SK-N-SH (cell line): ENCODE data around the gene NREP. TPM values are rescaled to one million over a fixed set of nuclear protein-coding genes. Genes with fewer than 3 reads are reported as not detected.

Source experiments
- CTCF ChIA-PET: fragments of 300-600, 350-600 bp; formaldehyde crosslinking; extraction: SDS; loops from one replicate; lab custom pipeline; 2021; lab: Yijun Ruan, JAX
- POLR2A ChIA-PET: fragments of 350-600 bp; sonication (Branson Sonifier 250); formaldehyde crosslinking; extraction: SDS; loops from one replicate; lab custom pipeline; 2020; ENCODE audit warnings: antibody characterized with exemption, inconsistent platforms; lab: Yijun Ruan, JAX
- DNase-seq: peaks from one replicate; pipeline ENCODE4 v3.0.0; 2012
- H2AFZ ChIP-seq: fragments of 200-600 bp; sonication (generic); 2 replicates; pipeline ENCODE4 v1.8.1; 2016; ENCODE audit warnings: antibody characterized with exemption, mild to moderate bottlenecking, low read depth
- H3F3A ChIP-seq: fragments of 200-600 bp; sonication (generic); replicated peaks from 2 replicates; pipeline ENCODE3; 2016; ENCODE audit warnings: antibody characterized with exemption, mild to moderate bottlenecking; ENCODE audit not compliant: insufficient read depth
- H3K27ac ChIP-seq, 2 experiments: fragments of 200-500 bp in 1 of 2; fragments of 200-600 bp in 1 of 2; sonication (Bioruptor generic) in 1 of 2; sonication (generic), shearing (Covaris generic) in 1 of 2; 2 replicates each; pipeline versions ENCODE4 v1.5.1 to v1.6.1; 2014 to 2016; ENCODE audit warnings: low read depth in 2 of 2, inconsistent platforms in 1 of 2, low read length in 1 of 2, mild to moderate bottlenecking in 1 of 2, mixed read lengths in 1 of 2
- H3K27me3 ChIP-seq: fragments of 200-600 bp; sonication (generic), shearing (Covaris generic); 2 replicates; pipeline ENCODE4 v1.6.1; 2016; ENCODE audit warnings: mixed run types; ENCODE audit not compliant: insufficient read depth
- H3K36me3 ChIP-seq, 2 experiments: fragments of 200-500 bp in 1 of 2; fragments of 200-600 bp in 1 of 2; sonication (Bioruptor generic) in 1 of 2; sonication (generic) in 1 of 2; replicated peaks in 1 of 2; 2 replicates each; pipeline versions ENCODE3 to v1.5.1; 2014 to 2016; ENCODE audit warnings: low read length in 1 of 2, mild to moderate bottlenecking in 1 of 2; ENCODE audit not compliant: insufficient read depth in 2 of 2, control insufficient read depth in 1 of 2
- H3K4me1 ChIP-seq, 2 experiments: fragments of 200-500 bp in 1 of 2; fragments of 200-600 bp in 1 of 2; sonication (Bioruptor generic) in 1 of 2; sonication (generic), shearing (Covaris generic) in 1 of 2; 2 replicates each; pipeline versions ENCODE4 v1.5.1 to v1.6.1; 2014 to 2016; ENCODE audit warnings: low read depth in 1 of 2, low read length in 1 of 2, mixed run types in 1 of 2; ENCODE audit not compliant: insufficient read depth in 2 of 2, control insufficient read depth in 1 of 2
- H3K4me2 ChIP-seq: fragments of 200-600 bp; sonication (generic), shearing (Covaris generic); 2 replicates; pipeline ENCODE4 v1.6.1; 2017; ENCODE audit warnings: mixed run types
- H3K4me3 ChIP-seq, 2 experiments: fragments of 200-500 bp in 1 of 2; fragments of 200-600 bp in 1 of 2; sonication (Bioruptor generic) in 1 of 2; sonication (generic), shearing (Covaris generic) in 1 of 2; 2 replicates each; pipeline versions ENCODE4 v1.5.1 to v1.8.1; 2014 to 2016; ENCODE audit warnings: low read depth in 2 of 2, inconsistent platforms in 1 of 2, low read length in 1 of 2, mild to moderate bottlenecking in 1 of 2, mixed read lengths in 1 of 2, moderate library complexity in 1 of 2
- H3K79me2 ChIP-seq: fragments of 200-600 bp; sonication (generic); 2 replicates; pipeline ENCODE4 v1.8.1; 2017; ENCODE audit warnings: mild to moderate bottlenecking; ENCODE audit not compliant: insufficient read depth
- H3K9ac ChIP-seq: fragments of 200-600 bp; sonication (generic); 2 replicates; pipeline ENCODE4 v1.6.1; 2017; ENCODE audit warnings: mixed run types
- H3K9me2 ChIP-seq: fragments of 200-600 bp; sonication (generic); 2 replicates; pipeline ENCODE4 v1.6.1; 2017; ENCODE audit warnings: mixed run types
- H3K9me3 ChIP-seq: fragments of 200-600 bp; sonication (generic); 2 replicates; pipeline ENCODE4 v1.6.1; 2017; ENCODE audit warnings: mixed run types, mild to moderate bottlenecking, moderate library complexity
- H4K20me1 ChIP-seq: fragments of 200-600 bp; sonication (generic); 2 replicates; pipeline ENCODE4 v1.6.1; 2017; ENCODE audit warnings: mild to moderate bottlenecking, mixed run types; ENCODE audit not compliant: insufficient read depth
- CHD2 ChIP-seq: fragments of 150-350 bp; IDR thresholded peaks from 2 replicates; pipeline ENCODE4 v1.6.1; 2018; ENCODE audit warnings: low read length; ENCODE audit not compliant: partially characterized antibody
- ELF1 ChIP-seq: IDR thresholded peaks from 2 replicates; pipeline ENCODE4 v1.4.0; 2012
- FOXJ3 ChIP-seq: sonication (generic); formaldehyde crosslinking; IDR thresholded peaks from 2 replicates; pipeline ENCODE4 v1.5.1; 2020; ENCODE audit warnings: mild to moderate bottlenecking, missing genetic modification reagents
- FOXM1 ChIP-seq: IDR thresholded peaks from 2 replicates; pipeline ENCODE4 v1.4.0; 2012; ENCODE audit warnings: low read depth, mild to moderate bottlenecking
- GABPA ChIP-seq: IDR thresholded peaks from 2 replicates; pipeline ENCODE4 v1.4.0; 2012; ENCODE audit warnings: low read depth, mild to moderate bottlenecking
- GATA2 ChIP-seq: sonication (generic); formaldehyde crosslinking; IDR thresholded peaks from 2 replicates; pipeline ENCODE4 v1.5.0; 2020; ENCODE audit warnings: mild to moderate bottlenecking, missing genetic modification reagents
- JUND ChIP-seq: IDR thresholded peaks from 2 replicates; pipeline ENCODE4 v1.4.0; 2012
- MEF2A ChIP-seq: IDR thresholded peaks from 2 replicates; pipeline ENCODE4 v1.4.0; 2012; ENCODE audit warnings: low read depth, borderline replicate concordance
- MXI1 ChIP-seq: IDR thresholded peaks from 2 replicates; pipeline ENCODE4 v1.6.1; 2012; ENCODE audit warnings: mild to moderate bottlenecking, low read depth, low read length, improper control_type of control experiment
- NRF1 ChIP-seq: IDR thresholded peaks from 2 replicates; pipeline ENCODE4 v1.6.1; 2012; ENCODE audit warnings: low read depth, mild to moderate bottlenecking, low read length
- RCOR1 ChIP-seq: fragments of 150-350 bp; IDR thresholded peaks from 2 replicates; pipeline ENCODE4 v1.6.1; 2017; ENCODE audit warnings: antibody characterized with exemption, low read length
- RFX5 ChIP-seq: IDR thresholded peaks from 2 replicates; pipeline ENCODE4 v1.6.1; 2012; ENCODE audit warnings: mild to moderate bottlenecking, improper control_type of control experiment, low read length
- RXRA ChIP-seq: IDR thresholded peaks from 2 replicates; pipeline ENCODE4 v1.4.0; 2012; ENCODE audit warnings: low read depth, mild to moderate bottlenecking, borderline replicate concordance
- SMC3 ChIP-seq: IDR thresholded peaks from 2 replicates; pipeline ENCODE4 v1.6.1; 2012; ENCODE audit warnings: low read depth, low read length, improper control_type of control experiment
- TAF1 ChIP-seq: IDR thresholded peaks from 2 replicates; pipeline ENCODE4 v1.6.1; 2012; ENCODE audit warnings: low read depth, mild to moderate bottlenecking, low read length, moderate library complexity, borderline replicate concordance
- TCF12 ChIP-seq: IDR thresholded peaks from 2 replicates; pipeline ENCODE4 v1.4.0; 2012
- TEAD4 ChIP-seq: IDR thresholded peaks from 2 replicates; pipeline ENCODE4 v1.4.0; 2012; ENCODE audit warnings: mild to moderate bottlenecking, borderline replicate concordance; ENCODE audit not compliant: insufficient read depth
- YY1 ChIP-seq: IDR thresholded peaks from 2 replicates; pipeline ENCODE4 v1.4.0; 2012; ENCODE audit warnings: low read depth, mild to moderate bottlenecking
- WGBS: methylation state at CpG from one replicate; pipeline ENCODE4 v1.1.6; 2017; ENCODE audit warnings: low lambda C conversion rate; 5-methylcytosine and 5-hydroxymethylcytosine counted together
- polyA plus RNA-seq, 3 experiments: library from polyadenylated mRNA; depleted of rRNA; stranded (reverse); fragments of >200 nt; gene quantifications; 2 replicates each; pipeline ENCODE4 v1.2.3, GENCODE V29; 2012
- TF ChIP-seq, protein P1 (sequence below): fragments of 150-350 bp; IDR thresholded peaks from 2 replicates; pipeline ENCODE4 v1.6.1; 2016; ENCODE audit warnings: mild to moderate bottlenecking, low read depth, low read length
- TF ChIP-seq, protein P2 (sequence below): fragments of 200-600 bp; sonication (generic); IDR thresholded peaks from 2 replicates; pipeline ENCODE4 v1.6.1; 2017; ENCODE audit warnings: antibody characterized with exemption, mild to moderate bottlenecking, moderate library complexity
- TF ChIP-seq, protein P3 (sequence below): fragments of 150-350 bp; IDR thresholded peaks from 2 replicates; pipeline ENCODE4 v1.6.1; 2017; ENCODE audit warnings: antibody characterized with exemption, low read length, low read depth, borderline replicate concordance
- TF ChIP-seq, protein P4 (sequence below): IDR thresholded peaks from 2 replicates; pipeline ENCODE4 v1.4.0; 2012; ENCODE audit warnings: low read depth

NREP gene
- polyA plus RNA-seq, 1 of the 3 experiments (the other 2 are of a cell fraction), result 94.4 TPM

DNA sequence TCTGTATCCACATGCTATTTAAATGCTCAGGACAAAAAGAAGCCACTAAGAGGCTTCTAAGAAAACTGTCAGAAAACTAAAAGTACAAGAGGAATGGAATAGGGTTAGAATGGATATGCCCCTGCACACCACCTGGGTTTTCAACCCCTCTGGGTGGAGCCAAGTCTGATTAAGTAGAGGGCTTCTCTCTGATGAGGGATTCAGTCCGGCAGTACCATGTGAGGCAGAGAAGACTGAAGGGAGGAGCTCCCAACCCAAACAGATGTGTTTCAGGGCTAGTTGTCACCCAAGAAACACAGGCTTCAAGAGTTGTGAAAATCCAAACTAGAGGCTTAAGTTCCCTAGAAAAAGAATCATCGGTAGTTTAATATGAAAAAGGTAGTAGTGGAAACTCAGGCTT, 12.5 kb downstream of the NREP start:
- POLR2A ChIA-PET, result no interaction called here
- TF ChIP-seq TEAD4 (no peak), YY1 (no peak), TAF1 (no peak), CHD2 (no peak), TCF12 (no peak), MEF2A (no peak), GATA2 (CRISPR knock-in tag) (no peak), GABPA (no peak), RFX5 (no peak), FOXJ3 (CRISPR knock-in tag) (no peak), ELF1 (no peak), RXRA (no peak), NRF1 (no peak), JUND (no peak), MXI1 (no peak)
- TF ChIP-seq, protein P1, sequence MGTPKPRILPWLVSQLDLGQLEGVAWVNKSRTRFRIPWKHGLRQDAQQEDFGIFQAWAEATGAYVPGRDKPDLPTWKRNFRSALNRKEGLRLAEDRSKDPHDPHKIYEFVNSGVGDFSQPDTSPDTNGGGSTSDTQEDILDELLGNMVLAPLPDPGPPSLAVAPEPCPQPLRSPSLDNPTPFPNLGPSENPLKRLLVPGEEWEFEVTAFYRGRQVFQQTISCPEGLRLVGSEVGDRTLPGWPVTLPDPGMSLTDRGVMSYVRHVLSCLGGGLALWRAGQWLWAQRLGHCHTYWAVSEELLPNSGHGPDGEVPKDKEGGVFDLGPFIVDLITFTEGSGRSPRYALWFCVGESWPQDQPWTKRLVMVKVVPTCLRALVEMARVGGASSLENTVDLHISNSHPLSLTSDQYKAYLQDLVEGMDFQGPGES, result no peak
- TF ChIP-seq, protein P2, sequence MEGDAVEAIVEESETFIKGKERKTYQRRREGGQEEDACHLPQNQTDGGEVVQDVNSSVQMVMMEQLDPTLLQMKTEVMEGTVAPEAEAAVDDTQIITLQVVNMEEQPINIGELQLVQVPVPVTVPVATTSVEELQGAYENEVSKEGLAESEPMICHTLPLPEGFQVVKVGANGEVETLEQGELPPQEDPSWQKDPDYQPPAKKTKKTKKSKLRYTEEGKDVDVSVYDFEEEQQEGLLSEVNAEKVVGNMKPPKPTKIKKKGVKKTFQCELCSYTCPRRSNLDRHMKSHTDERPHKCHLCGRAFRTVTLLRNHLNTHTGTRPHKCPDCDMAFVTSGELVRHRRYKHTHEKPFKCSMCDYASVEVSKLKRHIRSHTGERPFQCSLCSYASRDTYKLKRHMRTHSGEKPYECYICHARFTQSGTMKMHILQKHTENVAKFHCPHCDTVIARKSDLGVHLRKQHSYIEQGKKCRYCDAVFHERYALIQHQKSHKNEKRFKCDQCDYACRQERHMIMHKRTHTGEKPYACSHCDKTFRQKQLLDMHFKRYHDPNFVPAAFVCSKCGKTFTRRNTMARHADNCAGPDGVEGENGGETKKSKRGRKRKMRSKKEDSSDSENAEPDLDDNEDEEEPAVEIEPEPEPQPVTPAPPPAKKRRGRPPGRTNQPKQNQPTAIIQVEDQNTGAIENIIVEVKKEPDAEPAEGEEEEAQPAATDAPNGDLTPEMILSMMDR, result no peak
- TF ChIP-seq, all 33 proteins: peak for 0

DNA sequence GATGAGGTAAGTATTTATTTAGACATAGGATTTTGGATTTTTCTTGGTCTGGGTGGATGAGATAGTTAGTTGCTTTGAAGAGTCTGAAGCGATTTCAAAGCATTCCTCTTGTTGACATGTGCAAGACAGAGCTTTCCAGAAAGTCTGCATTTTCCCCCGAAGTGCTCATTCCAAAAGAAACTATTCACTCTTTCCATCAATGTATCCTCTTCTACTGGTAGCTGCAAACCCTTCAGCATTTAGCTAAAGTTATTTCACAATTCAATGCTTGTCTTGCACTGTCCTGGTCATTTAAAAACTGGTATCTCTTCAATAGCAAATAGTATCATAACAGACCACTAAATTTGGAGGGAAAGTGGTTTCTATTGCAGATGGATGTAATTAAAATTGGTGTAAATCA, 13.0 kb downstream of the NREP start:
- peaks cover 17 to 31% of the 10 kb centered on the region in 2 experiments for H3K4me1 ChIP-seq
- H3K9me2 ChIP-seq, result no peaks in the 10 kb centered on the region
- peaks cover 28% of the 10 kb centered on the region for H3F3A ChIP-seq
- H4K20me1 ChIP-seq, result peaks cover 3% of the 10 kb centered on the region; the same call in 1 of the 2 replicates
- ChIA-PET POLR2A (no interaction called here), CTCF (interaction anchor here (1.2 to 1.7 kb wide), 2 partner anchors 193 to 213 kb away, joined by 3 to 4 read pairs; no protein-coding TSS in a partner anchor)
- H3K36me3 ChIP-seq, result peaks cover 34 to 40% of the 10 kb centered on the region in 2 experiments
- no peaks in the 10 kb centered on the region for H3K27me3 ChIP-seq
- no peak overlapping the region for H2AFZ ChIP-seq
- DNase-seq, result no peak
- no peak overlapping the region for H3K9ac ChIP-seq
- H3K4me2 ChIP-seq, result no peak overlapping the region
- no peak overlapping the region for H3K4me3 ChIP-seq
- H3K27ac ChIP-seq, result peak overlapping the region; percentile 19 to 53; a peak in 3 of 4 replicates
- WGBS, result 68% methylated on average over 2 of the region's 2 CpGs
- H3K79me2 ChIP-seq, result peaks cover 81% of the 10 kb centered on the region
- no peaks in the 10 kb centered on the region for H3K9me3 ChIP-seq
- TF ChIP-seq TEAD4, result no peak
- TF ChIP-seq FOXM1, result no peak
- TF ChIP-seq SMC3, result no peak
- TF ChIP-seq MEF2A, result no peak
- TF ChIP-seq ELF1, result no peak
- TF ChIP-seq, protein P3, sequence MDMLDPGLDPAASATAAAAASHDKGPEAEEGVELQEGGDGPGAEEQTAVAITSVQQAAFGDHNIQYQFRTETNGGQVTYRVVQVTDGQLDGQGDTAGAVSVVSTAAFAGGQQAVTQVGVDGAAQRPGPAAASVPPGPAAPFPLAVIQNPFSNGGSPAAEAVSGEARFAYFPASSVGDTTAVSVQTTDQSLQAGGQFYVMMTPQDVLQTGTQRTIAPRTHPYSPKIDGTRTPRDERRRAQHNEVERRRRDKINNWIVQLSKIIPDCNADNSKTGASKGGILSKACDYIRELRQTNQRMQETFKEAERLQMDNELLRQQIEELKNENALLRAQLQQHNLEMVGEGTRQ, result no peak
- no peak for TF ChIP-seq JUND
- TF ChIP-seq, protein P4, sequence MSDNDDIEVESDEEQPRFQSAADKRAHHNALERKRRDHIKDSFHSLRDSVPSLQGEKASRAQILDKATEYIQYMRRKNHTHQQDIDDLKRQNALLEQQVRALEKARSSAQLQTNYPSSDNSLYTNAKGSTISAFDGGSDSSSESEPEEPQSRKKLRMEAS, result no peak
- TF ChIP-seq RCOR1, result no peak
- TF ChIP-seq YY1, result no peak
- no peak for TF ChIP-seq RXRA
- TF ChIP-seq, protein P2, result no peak

More for the DNA sequence above, 12.5 kb downstream of the NREP start:
- Histone ChIP-seq H3F3A (peaks cover 27% of the 10 kb centered on the region), H3K36me3 (peaks cover 33 to 40% of the 10 kb centered on the region in 2 experiments), H3K9me3 (no peaks in the 10 kb centered on the region), H2AFZ (no peak overlapping the region), H3K4me3 (no peak overlapping the region), H3K27me3 (no peaks in the 10 kb centered on the region), H3K27ac (peak overlapping the region; percentile 5 to 53; a peak in 3 of 4 replicates), H3K9me2 (no peaks in the 10 kb centered on the region), H3K4me2 (no peak overlapping the region), H3K4me1 (peaks cover 15 to 31% of the 10 kb centered on the region in 2 experiments), H3K9ac (no peak overlapping the region), H4K20me1 (peaks cover 3% of the 10 kb centered on the region; the same call in 1 of the 2 replicates), H3K79me2 (peaks cover 76% of the 10 kb centered on the region)
- WGBS, result 93% methylated on average over 2 of the region's 2 CpGs
- CTCF ChIA-PET, result interaction anchor here (1.2 kb wide), 1 partner anchor 194 kb away, joined by 3 read pairs; no protein-coding TSS in a partner anchor
- DNase-seq, result no peak
